H1 (cell line): ENCODE results near the gene PLPP7. TPM values are rescaled to one million over a fixed set of nuclear protein-coding genes. Genes with fewer than 3 reads are reported as not detected.
"Not testable (repeated sequence)": the region's sequence is repeated elsewhere in the genome, so short reads cannot be mapped to it uniquely, and the experiment has no call there.

Experiments
- CTCF ChIA-PET: fragments of 300-600 bp; sonication (Branson Sonifier 250); formaldehyde crosslinking; loops from one replicate; lab custom pipeline; 2021; ENCODE audit not compliant: partially characterized antibody; lab: Charles Lee
- POLR2A ChIA-PET: fragments of 300-600 bp; sonication (Branson Sonifier 250); formaldehyde crosslinking; loops from one replicate; lab custom pipeline; 2021; ENCODE audit warnings: inconsistent platforms; ENCODE audit not compliant: partially characterized antibody; lab: Charles Lee
- DNase-seq, 2 experiments: peaks; one replicate each; pipeline versions ENCODE4 v3.0.0 to v3.0.0-alpha.2; 2010 to 2022; ENCODE audit warnings: low spot score in 2 of 2, low read depth in 1 of 2, mixed read lengths in 1 of 2
- FAIRE-seq: peaks from 2 replicates; lab custom pipeline; 2011; peaks lifted over from hg19 to GRCh38; lab: Jason Lieb, UNC
- H2AFZ ChIP-seq: 2 replicates; pipeline ENCODE4 v1.8.1; 2012; ENCODE audit warnings: low read length, inconsistent platforms
- H2AK5ac ChIP-seq: 2 replicates; pipeline ENCODE4 v1.6.1; 2013; ENCODE audit warnings: low read depth, low read length
- H2BK120ac ChIP-seq: replicated peaks from 2 replicates; pipeline ENCODE3; 2013; ENCODE audit warnings: low read depth, low read length, inconsistent platforms
- H2BK12ac ChIP-seq: 2 replicates; pipeline ENCODE4 v1.6.1; 2013; ENCODE audit warnings: low read depth, low read length
- H2BK15ac ChIP-seq: 2 replicates; pipeline ENCODE4 v1.6.1; 2013; ENCODE audit warnings: low read length
- H2BK20ac ChIP-seq: 2 replicates; pipeline ENCODE4 v1.6.1; 2013; ENCODE audit warnings: low read length
- H2BK5ac ChIP-seq: 2 replicates; pipeline ENCODE4 v1.6.1; 2013; ENCODE audit warnings: low read depth, low read length
- H3K14ac ChIP-seq: 2 replicates; pipeline ENCODE4 v1.6.1; 2013; ENCODE audit warnings: inconsistent platforms; ENCODE audit not compliant: insufficient read length
- H3K18ac ChIP-seq: 2 replicates; pipeline ENCODE4 v1.6.1; 2013; ENCODE audit warnings: low read length; ENCODE audit errors: extremely low read depth
- H3K23ac ChIP-seq: 2 replicates; pipeline ENCODE4 v1.6.1; 2013; ENCODE audit warnings: inconsistent platforms; ENCODE audit not compliant: insufficient read length
- H3K23me2 ChIP-seq: 2 replicates; pipeline ENCODE4 v1.6.1; 2013; ENCODE audit warnings: low read depth, low read length
- H3K27ac ChIP-seq: 2 replicates; pipeline ENCODE4 v1.6.1; 2011; ENCODE audit warnings: low read depth, low read length, inconsistent platforms
- H3K27me3 ChIP-seq, 4 experiments: replicated peaks in 1 of 4; 1 replicate in 1 of 4; 2 replicates in 3 of 4; pipeline versions ENCODE4 v1.6.1 to v1.8.1; 2011 to 2013; ENCODE audit warnings: low read length in 3 of 4, mild to moderate bottlenecking in 3 of 4, inconsistent platforms in 2 of 4, mixed read lengths in 2 of 4, moderate library complexity in 1 of 4; ENCODE audit not compliant: control insufficient read depth in 3 of 4, insufficient read depth in 3 of 4; ENCODE audit errors: extremely low read depth in 1 of 4
- H3K36me3 ChIP-seq, 4 experiments: 2 replicates each; pipeline versions ENCODE4 v1.6.1 to v1.8.1; 2011 to 2013; ENCODE audit warnings: mild to moderate bottlenecking in 4 of 4, low read length in 3 of 4, moderate library complexity in 2 of 4, control low read depth in 1 of 4, inconsistent platforms in 1 of 4; ENCODE audit not compliant: insufficient read depth in 4 of 4, control insufficient read depth in 2 of 4
- H3K4ac ChIP-seq: replicated peaks from 2 replicates; pipeline ENCODE3; 2013; ENCODE audit warnings: low read length, low read depth, mixed read lengths, inconsistent platforms; ENCODE audit not compliant: insufficient read length
- H3K4me1 ChIP-seq, 4 experiments: replicated peaks in 1 of 4; 1 replicate in 1 of 4; 2 replicates in 3 of 4; pipeline versions ENCODE4 v1.6.1 to v1.8.1; 2011 to 2013; ENCODE audit warnings: low read length in 3 of 4, inconsistent platforms in 2 of 4, mixed read lengths in 1 of 4; ENCODE audit not compliant: insufficient read depth in 4 of 4, control insufficient read depth in 3 of 4
- H3K4me2 ChIP-seq, 2 experiments: 2 replicates each; pipeline versions ENCODE4 v1.6.1 to v1.8.1; 2011 to 2013; ENCODE audit warnings: low read depth in 2 of 2, low read length in 2 of 2, control low read depth in 1 of 2, inconsistent platforms in 1 of 2, mild to moderate bottlenecking in 1 of 2; ENCODE audit not compliant: insufficient read depth in 1 of 2
- H3K4me3 ChIP-seq, 4 experiments: fragments of 200-600, 300-600 bp in 1 of 4; sonication (generic), shearing (Covaris generic), sonication (Bioruptor Twin) in 1 of 4; 2 replicates each; pipeline versions ENCODE4 v1.5.1 to v1.8.1; 2011 to 2016; ENCODE audit warnings: low read length in 4 of 4, low read depth in 3 of 4, control low read depth in 2 of 4, inconsistent platforms in 2 of 4, mild to moderate bottlenecking in 2 of 4, mixed read lengths in 1 of 4, moderate library complexity in 1 of 4; ENCODE audit not compliant: insufficient read depth in 2 of 4; ENCODE audit errors: extremely low read depth in 1 of 4
- H3K56ac ChIP-seq: replicated peaks from 2 replicates; pipeline ENCODE3; 2013; ENCODE audit warnings: low read depth, mild to moderate bottlenecking, mixed read lengths, low read length, inconsistent platforms; ENCODE audit not compliant: insufficient read length
- H3K79me1 ChIP-seq: 2 replicates; pipeline ENCODE4 v1.6.1; 2013; ENCODE audit warnings: low read depth, low read length, control low read depth
- H3K79me2 ChIP-seq, 2 experiments: 2 replicates each; pipeline versions ENCODE4 v1.6.1 to v1.8.1; 2012 to 2013; ENCODE audit warnings: low read length in 2 of 2, mild to moderate bottlenecking in 2 of 2, inconsistent platforms in 1 of 2; ENCODE audit not compliant: insufficient read depth in 2 of 2, control insufficient read depth in 1 of 2
- H3K9ac ChIP-seq, 4 experiments: replicated peaks in 1 of 4; 1 replicate in 1 of 4; 2 replicates in 3 of 4; pipeline versions ENCODE4 v1.6.1 to v1.8.1; 2011 to 2013; ENCODE audit warnings: low read depth in 3 of 4, low read length in 3 of 4, control low read depth in 2 of 4, mild to moderate bottlenecking in 2 of 4, moderate library complexity in 2 of 4, inconsistent platforms in 1 of 4; ENCODE audit errors: extremely low read depth in 1 of 4
- H3K9me3 ChIP-seq, 2 experiments: 2 replicates each; pipeline versions ENCODE4 v1.6.1 to v1.8.1; 2012 to 2013; ENCODE audit warnings: mild to moderate bottlenecking in 2 of 2, moderate library complexity in 2 of 2, control low read depth in 1 of 2, inconsistent platforms in 1 of 2, low read depth in 1 of 2, low read length in 1 of 2, mixed read lengths in 1 of 2; ENCODE audit not compliant: insufficient read depth in 2 of 2
- H4K20me1 ChIP-seq, 2 experiments: replicated peaks in 1 of 2; 2 replicates each; pipeline versions ENCODE3 to v1.8.1; 2011 to 2013; ENCODE audit warnings: inconsistent platforms in 2 of 2, low read length in 2 of 2, mild to moderate bottlenecking in 1 of 2; ENCODE audit not compliant: insufficient read depth in 2 of 2, control insufficient read depth in 1 of 2
- H4K5ac ChIP-seq: 2 replicates; pipeline ENCODE4 v1.6.1; 2013; ENCODE audit warnings: low read length, low read depth, mixed read lengths, inconsistent platforms; ENCODE audit not compliant: insufficient read length
- H4K8ac ChIP-seq: 2 replicates; pipeline ENCODE4 v1.8.0; 2013; ENCODE audit warnings: mild to moderate bottlenecking, moderate library complexity, low read length, inconsistent platforms; ENCODE audit not compliant: insufficient read depth; ENCODE audit errors: extremely low read depth
- H4K91ac ChIP-seq: replicated peaks from 2 replicates; pipeline ENCODE3; 2013; ENCODE audit warnings: low read length, mixed read lengths, inconsistent platforms; ENCODE audit not compliant: insufficient read length
- WGBS, 2 experiments: shearing (Covaris generic) in 1 of 2; methylation state at CpG; one replicate each; pipeline versions ENCODE4 v1.1.6 to v1.1.7; 2013 to 2015; ENCODE audit warnings: low lambda C conversion rate in 2 of 2, mixed read lengths in 2 of 2, inconsistent platforms in 1 of 2, low coverage in 1 of 2, missing lambda C conversion rate in 1 of 2; ENCODE audit not compliant: insufficient replicate concordance in 2 of 2, insufficient coverage in 1 of 2, insufficient read length in 1 of 2; ENCODE audit errors: extremely low coverage in 1 of 2, missing lambda C conversion rate in 1 of 2; 5-methylcytosine and 5-hydroxymethylcytosine counted together
- polyA plus RNA-seq, 7 experiments: library from polyadenylated mRNA; depleted of rRNA in 3 of 7; stranded (reverse) in 5 of 7; unstranded in 2 of 7; fragments of >200 nt in 5 of 7; fragments of 200-250 nt in 2 of 7; gene quantifications; 1 replicate in 5 of 7; 2 replicates in 1 of 7; 4 replicates in 1 of 7; pipeline versions ENCODE4 v1.2.1 to v1.2.3, GENCODE V29; 2011 to 2013; ENCODE audit warnings: missing spikeins in 2 of 7, mixed read lengths in 2 of 7
- total RNA-seq: library from RNA; stranded (reverse); fragmentation: NEBNext Ultra II Directional; extraction: Animal tissue kit (Norgen Biotek cat#: 25700); gene quantifications from 2 replicates; pipeline ENCODE4 v1.2.1, GENCODE V29; 2021

PLPP7 gene
- total and polyA plus RNA-seq, 2 of the 8 experiments (the other 6 are each of a cell fraction or from before 2014, with no cell fraction given) = 3.4 to 3.9 TPM

DNA sequence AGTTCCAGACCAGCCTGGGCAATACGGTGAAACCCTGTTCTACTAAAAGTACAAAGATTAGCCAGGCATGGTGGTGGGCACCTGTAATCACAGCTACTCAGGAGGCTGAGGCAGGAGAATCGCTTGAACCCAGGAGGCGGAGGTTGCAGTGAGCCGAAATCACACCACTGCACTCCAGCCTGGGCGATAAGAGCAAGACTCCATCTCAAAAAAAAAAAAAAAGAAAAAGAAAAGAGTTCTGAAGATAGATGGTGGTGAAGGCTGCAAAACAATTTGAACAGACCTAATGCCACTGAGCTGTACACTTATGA, 26.5 kb upstream of the PLPP7 start:
- H2BK15ac ChIP-seq, H3K79me1 ChIP-seq, H3K9me3 ChIP-seq, H3K23me2 ChIP-seq, H3K56ac ChIP-seq, H2AK5ac ChIP-seq, H2AFZ ChIP-seq, FAIRE-seq, H2BK20ac ChIP-seq, H4K5ac ChIP-seq, POLR2A ChIA-PET, H4K20me1 ChIP-seq, H2BK120ac ChIP-seq, H2BK12ac ChIP-seq, H4K91ac ChIP-seq, H3K36me3 ChIP-seq, H3K4me1 ChIP-seq, H3K79me2 ChIP-seq, H3K14ac ChIP-seq, H3K27me3 ChIP-seq, H3K4me3 ChIP-seq, H3K18ac ChIP-seq, H3K27ac ChIP-seq, H2BK5ac ChIP-seq, H3K9ac ChIP-seq, H3K4me2 ChIP-seq, H3K4ac ChIP-seq, DNase-seq, H3K23ac ChIP-seq, H4K8ac ChIP-seq: not testable (repeated sequence)
- WGBS, 2 experiments = 91% methylated on average over 1 of the region's 5 CpGs; no CpG with 5 or more reads in 1 of the 2 experiments
- CTCF ChIA-PET = interaction anchor here (0.6 to 1.3 kb wide), 3 partner anchors 10 to 399 kb away, joined by 3 to 7 read pairs (median 3); no protein-coding TSS in a partner anchor
